GM12878 (cell line): ENCODE results near the gene OR5B2.

ENCODE experiments used
- MYB ChIP-seq: fragments of 150-350 bp; IDR thresholded peaks from 2 replicates; pipeline ENCODE4 v1.6.1; 2014; ENCODE audit warnings: mild to moderate bottlenecking, low read depth, low read length, borderline replicate concordance
- NR2C2 ChIP-seq: IDR thresholded peaks from 2 replicates; pipeline ENCODE4 v1.6.1; 2011; ENCODE audit warnings: borderline replicate concordance, low read depth; ENCODE audit not compliant: control insufficient read depth, insufficient read length
- SREBF1 ChIP-seq: IDR thresholded peaks from 2 replicates; pipeline ENCODE4 v1.6.1; 2012; ENCODE audit warnings: mild to moderate bottlenecking, low read length
- SRF ChIP-seq, 2 experiments: IDR thresholded peaks; 2 replicates each; pipeline ENCODE4 v1.6.1; 2011; ENCODE audit warnings: low read depth in 2 of 2, low read length in 2 of 2, mild to moderate bottlenecking in 1 of 2, moderate library complexity in 1 of 2
- SUZ12 ChIP-seq: fragments of 200-600 bp; sonication (generic); IDR thresholded peaks from one replicate; pipeline ENCODE4 v1.6.1; 2018; ENCODE audit warnings: antibody characterized with exemption, mild to moderate bottlenecking; ENCODE audit not compliant: unreplicated experiment
- ZNF217 ChIP-seq: fragments of 450-650 bp; IDR thresholded peaks from 2 replicates; pipeline ENCODE4 v1.6.1; 2017; ENCODE audit warnings: antibody characterized with exemption, mild to moderate bottlenecking
- ZNF622 ChIP-seq: fragments of 450-650 bp; IDR thresholded peaks from 2 replicates; pipeline ENCODE4 v1.6.1; 2017; ENCODE audit warnings: mild to moderate bottlenecking, inconsistent platforms
- TF ChIP-seq, protein P1 (sequence below), 3 experiments: IDR thresholded peaks in 2 of 3; conservative IDR thresholded peaks in 1 of 3; 2 replicates each; pipeline ENCODE4 v1.5.1; 2011; ENCODE audit warnings: low read depth in 3 of 3, low read length in 3 of 3, mild to moderate bottlenecking in 3 of 3, control low read depth in 2 of 3, moderate library complexity in 2 of 3, inconsistent platforms in 1 of 3, mixed read lengths in 1 of 3; ENCODE audit not compliant: control insufficient read depth in 2 of 3, insufficient read depth in 1 of 3; ENCODE audit errors: extremely low read depth in 1 of 3
- TF ChIP-seq, protein P2 (sequence below): fragments of 450-650 bp; IDR thresholded peaks from 2 replicates; pipeline ENCODE4 v1.6.1; 2017; ENCODE audit warnings: mild to moderate bottlenecking, moderate library complexity

DNA sequence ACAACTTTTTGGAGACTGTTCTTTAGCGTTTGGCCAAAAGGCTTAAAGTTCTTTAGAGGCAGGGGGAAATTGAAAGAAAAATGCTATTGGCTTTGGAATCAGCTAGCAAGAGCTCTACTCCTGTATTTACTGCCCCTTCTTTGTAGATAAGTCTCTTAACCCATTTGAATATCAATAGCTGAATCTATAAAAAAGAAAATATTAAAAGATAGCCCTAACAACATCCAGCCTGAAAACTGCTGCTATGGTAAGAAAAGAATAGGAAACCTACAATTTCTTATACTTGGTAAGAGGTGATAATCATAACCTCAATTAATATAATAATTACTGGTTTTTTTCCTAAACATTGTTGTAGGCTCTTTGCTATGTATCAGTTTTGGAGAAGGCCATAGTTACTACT, 14.2 kb upstream of the OR5B2 start, which contains the start of gene OR5B12:
- TF ChIP-seq, protein P1, sequence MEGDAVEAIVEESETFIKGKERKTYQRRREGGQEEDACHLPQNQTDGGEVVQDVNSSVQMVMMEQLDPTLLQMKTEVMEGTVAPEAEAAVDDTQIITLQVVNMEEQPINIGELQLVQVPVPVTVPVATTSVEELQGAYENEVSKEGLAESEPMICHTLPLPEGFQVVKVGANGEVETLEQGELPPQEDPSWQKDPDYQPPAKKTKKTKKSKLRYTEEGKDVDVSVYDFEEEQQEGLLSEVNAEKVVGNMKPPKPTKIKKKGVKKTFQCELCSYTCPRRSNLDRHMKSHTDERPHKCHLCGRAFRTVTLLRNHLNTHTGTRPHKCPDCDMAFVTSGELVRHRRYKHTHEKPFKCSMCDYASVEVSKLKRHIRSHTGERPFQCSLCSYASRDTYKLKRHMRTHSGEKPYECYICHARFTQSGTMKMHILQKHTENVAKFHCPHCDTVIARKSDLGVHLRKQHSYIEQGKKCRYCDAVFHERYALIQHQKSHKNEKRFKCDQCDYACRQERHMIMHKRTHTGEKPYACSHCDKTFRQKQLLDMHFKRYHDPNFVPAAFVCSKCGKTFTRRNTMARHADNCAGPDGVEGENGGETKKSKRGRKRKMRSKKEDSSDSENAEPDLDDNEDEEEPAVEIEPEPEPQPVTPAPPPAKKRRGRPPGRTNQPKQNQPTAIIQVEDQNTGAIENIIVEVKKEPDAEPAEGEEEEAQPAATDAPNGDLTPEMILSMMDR (IDR thresholded peaks at IDR 0.05 in 2 of 3, conservative IDR thresholded peaks at IDR 0.05 in 1 of 3; ENCODE audit: control insufficient read depth in 2 of 3, extremely low read depth in 1 of 3, insufficient read depth in 1 of 3, low read depth in 3 of 3, low read length in 3 of 3): no peak
- TF ChIP-seq ZNF622: no peak
- no peak for TF ChIP-seq SUZ12
- TF ChIP-seq, protein P2, sequence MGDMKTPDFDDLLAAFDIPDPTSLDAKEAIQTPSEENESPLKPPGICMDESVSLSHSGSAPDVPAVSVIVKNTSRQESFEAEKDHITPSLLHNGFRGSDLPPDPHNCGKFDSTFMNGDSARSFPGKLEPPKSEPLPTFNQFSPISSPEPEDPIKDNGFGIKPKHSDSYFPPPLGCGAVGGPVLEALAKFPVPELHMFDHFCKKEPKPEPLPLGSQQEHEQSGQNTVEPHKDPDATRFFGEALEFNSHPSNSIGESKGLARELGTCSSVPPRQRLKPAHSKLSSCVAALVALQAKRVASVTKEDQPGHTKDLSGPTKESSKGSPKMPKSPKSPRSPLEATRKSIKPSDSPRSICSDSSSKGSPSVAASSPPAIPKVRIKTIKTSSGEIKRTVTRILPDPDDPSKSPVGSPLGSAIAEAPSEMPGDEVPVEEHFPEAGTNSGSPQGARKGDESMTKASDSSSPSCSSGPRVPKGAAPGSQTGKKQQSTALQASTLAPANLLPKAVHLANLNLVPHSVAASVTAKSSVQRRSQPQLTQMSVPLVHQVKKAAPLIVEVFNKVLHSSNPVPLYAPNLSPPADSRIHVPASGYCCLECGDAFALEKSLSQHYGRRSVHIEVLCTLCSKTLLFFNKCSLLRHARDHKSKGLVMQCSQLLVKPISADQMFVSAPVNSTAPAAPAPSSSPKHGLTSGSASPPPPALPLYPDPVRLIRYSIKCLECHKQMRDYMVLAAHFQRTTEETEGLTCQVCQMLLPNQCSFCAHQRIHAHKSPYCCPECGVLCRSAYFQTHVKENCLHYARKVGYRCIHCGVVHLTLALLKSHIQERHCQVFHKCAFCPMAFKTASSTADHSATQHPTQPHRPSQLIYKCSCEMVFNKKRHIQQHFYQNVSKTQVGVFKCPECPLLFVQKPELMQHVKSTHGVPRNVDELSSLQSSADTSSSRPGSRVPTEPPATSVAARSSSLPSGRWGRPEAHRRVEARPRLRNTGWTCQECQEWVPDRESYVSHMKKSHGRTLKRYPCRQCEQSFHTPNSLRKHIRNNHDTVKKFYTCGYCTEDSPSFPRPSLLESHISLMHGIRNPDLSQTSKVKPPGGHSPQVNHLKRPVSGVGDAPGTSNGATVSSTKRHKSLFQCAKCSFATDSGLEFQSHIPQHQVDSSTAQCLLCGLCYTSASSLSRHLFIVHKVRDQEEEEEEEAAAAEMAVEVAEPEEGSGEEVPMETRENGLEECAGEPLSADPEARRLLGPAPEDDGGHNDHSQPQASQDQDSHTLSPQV: no peak
- no peak for TF ChIP-seq ZNF217
- TF ChIP-seq MYB: no peak
- TF ChIP-seq NR2C2: no peak
- TF ChIP-seq SRF (IDR thresholded peaks at IDR 0.05; ENCODE audit: low read depth in 2 of 2, low read length in 2 of 2): no peak
- no peak for TF ChIP-seq SREBF1
